Endometrial microvascular endothelial cells (primary cell): ENCODE results near the gene ANKRD63. TPM values are rescaled to one million over a fixed set of nuclear protein-coding genes. Genes with fewer than 3 reads are reported as not detected.

ENCODE experiments used
- in situ Hi-C: cut with HindIII; loops from 2 replicates; pipeline ENCODE4 v1.10.0; 2017; ENCODE audit warnings: low sequenced_read_pairs, low pct_unique_long_range_greater_than_20kb; ENCODE audit errors: inconsistent ontology term
- total RNA-seq: library from RNA; depleted of rRNA; stranded (reverse); fragments of >200 nt; gene quantifications from one replicate; pipeline ENCODE4 v1.2.3, GENCODE V29; 2015; ENCODE audit errors: inconsistent ontology term

The ANKRD63 gene
- total RNA-seq, 1 donor from 2014 or later: not detected

DNA sequence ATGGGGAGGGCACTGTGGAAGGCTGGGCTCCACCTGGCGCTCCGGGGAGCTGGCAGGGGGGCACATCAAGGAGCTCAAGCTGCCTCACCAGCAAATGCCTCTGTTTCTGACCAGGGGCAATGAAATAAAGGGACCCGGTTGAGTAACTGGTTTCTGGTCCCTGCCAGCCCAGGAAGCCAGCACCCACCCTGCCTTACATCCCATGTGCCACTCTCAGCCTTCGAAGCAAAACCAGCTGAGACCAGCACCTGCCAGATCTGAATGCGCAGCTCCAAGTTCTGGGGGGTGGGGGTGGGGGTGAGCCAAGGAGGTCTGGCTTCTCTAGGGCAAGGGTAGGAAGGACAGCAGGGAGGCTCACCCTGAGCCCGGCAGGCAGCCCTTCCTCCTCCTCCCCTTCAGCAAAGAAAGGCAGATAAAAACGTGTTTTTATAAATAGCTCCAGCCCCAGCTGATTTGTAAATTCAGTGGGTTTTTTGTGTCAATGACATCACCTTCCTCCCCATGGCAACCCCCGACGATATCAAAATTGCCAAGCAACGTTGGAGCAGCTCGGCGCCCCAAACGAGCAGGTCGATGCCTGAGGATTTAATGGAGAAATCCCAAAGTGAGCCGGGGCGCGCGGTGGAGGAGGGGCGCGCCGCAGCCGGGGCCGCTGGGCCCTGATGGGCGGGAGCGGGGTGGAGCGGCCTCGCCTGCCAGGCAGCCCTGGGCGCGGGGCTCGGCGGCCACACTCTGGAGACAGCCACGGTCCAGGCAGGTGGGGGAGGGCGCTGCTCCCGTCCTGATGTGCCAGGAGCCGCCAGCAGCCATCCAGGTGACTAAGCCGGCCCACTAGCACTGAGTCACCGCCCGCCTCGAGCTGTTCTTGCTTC, 44.1 kb downstream of the ANKRD63 start, which contains the start of gene PAK6:
PAK6 (plus strand) TSS at position 532 of the 872 bp plus-strand sequence. CDS start 25,723 bp downstream, outside the sequence.
- in situ Hi-C loops: no loop called here

- in situ Hi-C loops: no loop called here
Observed at GRCh38 chr15:40235201-40235885, 47.5 kb downstream of the ANKRD63 start.

DNA sequence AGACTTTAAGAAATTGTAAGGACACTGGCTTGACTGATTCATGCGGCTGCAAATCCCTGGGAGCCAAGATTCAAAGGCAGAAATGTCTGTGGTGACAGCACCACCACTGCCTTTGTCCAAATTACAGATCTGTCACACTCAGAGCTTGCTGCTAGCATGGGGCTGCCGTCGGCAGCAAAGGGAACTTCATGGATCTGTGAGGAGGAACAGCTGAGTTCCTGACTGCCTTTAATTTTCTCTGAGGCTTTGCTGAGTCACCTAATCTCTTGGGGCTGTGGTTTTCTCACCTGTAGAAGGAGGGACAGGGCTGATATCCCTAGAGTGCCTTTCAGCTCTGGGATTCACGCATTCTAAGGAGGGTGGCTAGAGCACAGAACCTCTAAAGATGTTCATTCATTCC, 48.1 kb downstream of the ANKRD63 start:
- in situ Hi-C loops: no loop called here

DNA sequence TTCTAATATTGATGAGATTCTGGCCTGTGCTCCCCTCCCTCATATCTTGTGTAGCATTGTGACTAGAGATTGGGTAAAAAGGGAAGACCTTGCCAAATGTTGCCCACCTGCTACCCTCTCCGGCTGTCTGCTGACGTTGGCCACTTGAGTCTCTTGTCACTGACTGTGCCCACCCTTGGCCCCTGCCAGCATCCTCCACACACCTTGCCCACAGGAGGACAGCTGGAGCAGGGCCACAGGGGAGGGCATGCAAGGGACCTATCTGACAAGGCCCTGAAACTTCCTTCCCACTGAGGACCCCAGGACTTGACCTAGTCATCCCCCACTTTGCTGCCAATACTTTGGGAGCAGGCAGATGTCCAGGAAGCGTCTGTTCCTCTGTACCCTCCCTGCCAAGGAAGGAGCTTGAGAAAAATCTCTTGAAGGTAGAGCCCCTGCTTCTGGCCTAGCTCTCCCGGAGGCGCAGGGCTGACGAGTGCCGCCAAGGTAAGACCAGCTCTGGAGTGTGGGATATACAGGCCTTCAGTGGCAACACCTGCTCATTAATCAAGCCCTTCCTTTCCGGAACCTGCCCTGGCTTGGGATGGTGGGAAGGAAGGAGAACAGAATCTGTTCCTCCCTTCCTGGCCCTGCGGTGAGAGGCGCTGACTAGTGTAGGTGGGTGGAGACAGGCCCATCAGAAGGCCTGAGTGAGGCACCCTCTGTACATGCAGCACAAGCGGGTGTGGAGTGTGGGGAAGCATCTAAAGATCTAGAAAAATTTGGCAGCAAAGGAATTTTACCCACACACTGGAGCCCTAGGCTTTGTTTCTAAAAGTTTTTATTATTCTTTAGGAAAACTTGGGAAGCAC, 48.9 kb downstream of the ANKRD63 start:
- in situ Hi-C loops: no loop called here

DNA sequence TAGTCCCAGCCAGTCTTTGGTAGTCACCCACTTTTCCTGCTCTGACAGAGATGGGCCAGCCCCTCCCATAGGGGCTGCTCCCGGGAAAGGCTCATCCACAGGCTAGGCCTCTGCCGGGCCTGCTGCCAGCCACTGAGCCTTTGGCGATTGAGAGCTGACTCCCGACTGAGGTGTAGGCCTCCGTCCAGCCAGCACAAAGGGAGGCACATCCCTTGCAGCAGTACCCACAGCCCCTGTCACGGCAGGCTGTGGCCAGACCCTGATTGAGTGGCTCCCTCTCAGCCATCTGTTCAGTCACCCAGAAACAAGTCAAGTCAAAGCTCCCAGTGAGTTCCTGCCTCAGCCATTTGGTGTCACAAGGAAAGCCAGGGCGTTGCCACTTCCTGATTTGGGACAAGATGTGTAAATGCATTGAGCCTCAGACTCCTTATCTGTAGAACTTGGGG, 50.2 kb downstream of the ANKRD63 start:
- in situ Hi-C loops: no loop called here

Other genes with a start within 250 kb of the ANKRD63 start
- 228 TPM for gene SRP14, start 243.9 kb downstream of the ANKRD63 start, total RNA-seq
- gene BMF, start 174.2 kb downstream of the ANKRD63 start, total RNA-seq: 5.2 TPM
- gene BUB1B, start 122.0 kb downstream of the ANKRD63 start, total RNA-seq: 74.1 TPM
- gene PAK6, start 44.0 kb downstream of the ANKRD63 start, total RNA-seq: not detected
- gene PLCB2, start 24.9 kb upstream of the ANKRD63 start, total RNA-seq: 1.6 TPM
- 15.1 TPM for gene INAFM2, start 40.6 kb upstream of the ANKRD63 start, total RNA-seq
- gene CCDC9B, start 57.9 kb upstream of the ANKRD63 start, total RNA-seq: 16.1 TPM
- not detected for gene PHGR1, start 68.0 kb upstream of the ANKRD63 start, total RNA-seq
- 0.46 TPM for gene DISP2, start 75.2 kb upstream of the ANKRD63 start, total RNA-seq
- gene KNSTRN, start 99.7 kb upstream of the ANKRD63 start, total RNA-seq: 50.6 TPM
- gene IVD, start 122.7 kb upstream of the ANKRD63 start, total RNA-seq: 37.2 TPM
- gene BAHD1, start 157.9 kb upstream of the ANKRD63 start, total RNA-seq: 17.1 TPM
- gene CHST14, start 187.9 kb upstream of the ANKRD63 start, total RNA-seq: 30.3 TPM